Keratinocyte (primary cell): ENCODE measurements around the gene CPPED1. TPM values are rescaled to one million over a fixed set of nuclear protein-coding genes. Genes with fewer than 3 reads are reported as not detected.

Experiments
- DNase-seq: peaks from one replicate; pipeline ENCODE4 v3.0.0-alpha.2; 2011; ENCODE audit warnings: low read depth, missing footprints, low spot score
- FAIRE-seq: peaks from 2 replicates; lab custom pipeline; 2011; peaks lifted over from hg19 to GRCh38; lab: Jason Lieb, UNC
- H2AFZ ChIP-seq: 2 replicates; pipeline ENCODE4 v1.6.0; 2012; ENCODE audit warnings: low read length, control low read depth, inconsistent platforms; ENCODE audit not compliant: control insufficient read depth
- H3K27ac ChIP-seq: 2 replicates; pipeline ENCODE4 v1.5.1; 2011; ENCODE audit warnings: low read length; ENCODE audit not compliant: control insufficient read depth, insufficient read depth
- H3K27me3 ChIP-seq: 3 replicates; pipeline ENCODE4 v1.6.0; 2011; ENCODE audit warnings: low read length; ENCODE audit not compliant: control insufficient read depth, insufficient read depth; ENCODE audit errors: extremely low read depth
- H3K36me3 ChIP-seq, 2 experiments: 2 replicates in 1 of 2; 3 replicates in 1 of 2; pipeline ENCODE4 v1.5.1; 2011; ENCODE audit warnings: low read length in 2 of 2, mild to moderate bottlenecking in 1 of 2; ENCODE audit not compliant: control insufficient read depth in 2 of 2, insufficient read depth in 2 of 2; ENCODE audit errors: extremely low read depth in 1 of 2
- H3K4me1 ChIP-seq: 3 replicates; pipeline ENCODE4 v1.5.1; 2011; ENCODE audit warnings: low read length; ENCODE audit not compliant: control insufficient read depth, insufficient read depth; ENCODE audit errors: extremely low read depth
- H3K4me2 ChIP-seq: 3 replicates; pipeline ENCODE4 v1.6.0; 2011; ENCODE audit warnings: low read depth, low read length; ENCODE audit not compliant: control insufficient read depth, insufficient read depth; ENCODE audit errors: extremely low read depth
- H3K4me3 ChIP-seq, 3 experiments: fragments of 200-600 bp in 1 of 3; sonication (generic) in 1 of 3; 2 replicates in 2 of 3; 3 replicates in 1 of 3; pipeline ENCODE4 v1.5.1; 2011 to 2016; ENCODE audit warnings: low read length in 3 of 3, mild to moderate bottlenecking in 3 of 3, control low read depth in 2 of 3, inconsistent platforms in 1 of 3, low read depth in 1 of 3, mixed read lengths in 1 of 3, mixed run types in 1 of 3, moderate library complexity in 1 of 3; ENCODE audit not compliant: control insufficient read depth in 2 of 3, insufficient read depth in 2 of 3; ENCODE audit errors: extremely low read depth in 1 of 3
- H3K79me2 ChIP-seq: 2 replicates; pipeline ENCODE4 v1.6.0; 2012; ENCODE audit warnings: low read length; ENCODE audit not compliant: control insufficient read depth, insufficient read depth
- H3K9ac ChIP-seq: 3 replicates; pipeline ENCODE4 v1.6.0; 2011; ENCODE audit warnings: low read length; ENCODE audit not compliant: control insufficient read depth, insufficient read depth; ENCODE audit errors: extremely low read depth
- H3K9me1 ChIP-seq: 3 replicates; pipeline ENCODE4 v1.6.0; 2011; ENCODE audit warnings: low read length; ENCODE audit not compliant: control insufficient read depth, insufficient read depth; ENCODE audit errors: extremely low read depth
- H3K9me3 ChIP-seq: 2 replicates; pipeline ENCODE4 v1.5.1; 2012; ENCODE audit warnings: low read depth, low read length; ENCODE audit not compliant: control insufficient read depth
- H4K20me1 ChIP-seq: 3 replicates; pipeline ENCODE4 v1.6.0; 2011; ENCODE audit warnings: low read length; ENCODE audit not compliant: control insufficient read depth, insufficient read depth; ENCODE audit errors: extremely low read depth
- EZH2 ChIP-seq: IDR thresholded peaks from one replicate; pipeline ENCODE4 v1.6.1; 2012; ENCODE audit warnings: inconsistent platforms, mild to moderate bottlenecking, low read length, moderate library complexity
- dilution Hi-C: fragments of 300-500 bp; cut with MboI; formaldehyde crosslinking; loops from one replicate; pipeline ENCODE4 v1.7.0; 2020; ENCODE audit warnings: low sequenced_read_pairs; ENCODE audit not compliant: extremely low pct_ligation_motif_present
- polyA plus RNA-seq, 5 experiments: library from polyadenylated mRNA; depleted of rRNA in 3 of 5; stranded (reverse) in 3 of 5; stranded (forward) in 1 of 5; unstranded in 1 of 5; fragments of >200 nt; gene quantifications; 1 replicate in 1 of 5; 2 replicates in 3 of 5; 3 replicates in 1 of 5; pipeline versions ENCODE4 v1.2.1 to v1.2.3, GENCODE V29; 2011 to 2012; ENCODE audit warnings: missing spikeins in 2 of 5, low read depth in 1 of 5, low replicate concordance in 1 of 5
- TF ChIP-seq, protein P1 (sequence below), 3 experiments: IDR thresholded peaks in 1 of 3; conservative IDR thresholded peaks in 1 of 3; optimal IDR thresholded peaks in 1 of 3; 2 replicates in 2 of 3; 3 replicates in 1 of 3; pipeline versions ENCODE3 to v1.5.1; 2011; ENCODE audit warnings: low read length in 3 of 3, mild to moderate bottlenecking in 3 of 3, moderate library complexity in 2 of 3, control low read depth in 1 of 3, inconsistent platforms in 1 of 3; ENCODE audit not compliant: insufficient read depth in 2 of 3; ENCODE audit errors: extremely low read depth in 1 of 3

The CPPED1 gene
- polyA plus RNA-seq, 1 donor (not counting 4 experiments of a cell fraction or from before 2014, with no cell fraction given): 14.4 TPM

DNA sequence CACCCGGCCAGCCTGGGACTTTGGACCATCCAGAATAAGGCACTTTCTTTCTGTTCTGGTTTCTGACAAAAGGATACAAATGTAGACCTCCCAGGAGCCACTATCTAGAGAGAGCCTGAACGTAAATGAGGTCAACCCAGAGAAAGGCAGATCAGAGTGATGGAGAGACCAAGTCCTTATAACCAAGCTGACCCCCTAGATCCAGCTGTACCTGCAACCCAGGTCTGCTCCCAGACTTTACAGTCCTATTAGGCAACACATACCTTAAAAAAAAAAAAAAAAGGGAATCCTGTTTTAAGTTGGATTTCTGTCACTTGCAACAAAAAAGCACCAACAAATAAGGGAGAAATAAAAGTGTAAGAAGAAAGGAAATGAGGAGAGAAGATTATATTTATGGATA lies 23.2 kb downstream of the CPPED1 start:
- no peak for FAIRE-seq
- dilution Hi-C loops: no loop called here

DNA sequence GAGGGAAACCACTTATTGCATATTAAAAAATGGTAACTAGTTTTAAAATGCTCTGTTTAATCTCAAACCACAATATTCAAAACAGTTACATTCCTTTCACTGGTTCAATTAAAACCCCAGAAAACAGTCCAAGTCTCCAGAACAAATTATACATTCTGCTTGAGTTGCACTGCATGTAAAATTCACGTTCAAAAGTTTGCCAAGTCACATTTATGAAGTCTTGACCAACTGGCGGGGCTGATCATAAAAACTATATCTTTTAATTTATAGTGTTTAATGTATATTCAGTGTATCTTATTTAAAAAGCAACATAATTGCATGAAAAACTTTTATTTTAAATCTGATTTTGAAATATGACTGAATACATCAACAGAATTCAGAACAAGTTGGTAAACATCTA lies 25.0 kb downstream of the CPPED1 start:
- no peaks in the 10 kb centered on the region for H4K20me1 ChIP-seq
- dilution Hi-C loops: no loop called here
- no peaks in the 10 kb centered on the region for H3K27me3 ChIP-seq
- no peaks in the 10 kb centered on the region for H3K9me3 ChIP-seq
- no peak overlapping the region for H3K9ac ChIP-seq
- H3K4me1 ChIP-seq: no peaks in the 10 kb centered on the region
- no peaks in the 10 kb centered on the region for H3K9me1 ChIP-seq
- TF ChIP-seq EZH2: no peak
- TF ChIP-seq, protein P1, sequence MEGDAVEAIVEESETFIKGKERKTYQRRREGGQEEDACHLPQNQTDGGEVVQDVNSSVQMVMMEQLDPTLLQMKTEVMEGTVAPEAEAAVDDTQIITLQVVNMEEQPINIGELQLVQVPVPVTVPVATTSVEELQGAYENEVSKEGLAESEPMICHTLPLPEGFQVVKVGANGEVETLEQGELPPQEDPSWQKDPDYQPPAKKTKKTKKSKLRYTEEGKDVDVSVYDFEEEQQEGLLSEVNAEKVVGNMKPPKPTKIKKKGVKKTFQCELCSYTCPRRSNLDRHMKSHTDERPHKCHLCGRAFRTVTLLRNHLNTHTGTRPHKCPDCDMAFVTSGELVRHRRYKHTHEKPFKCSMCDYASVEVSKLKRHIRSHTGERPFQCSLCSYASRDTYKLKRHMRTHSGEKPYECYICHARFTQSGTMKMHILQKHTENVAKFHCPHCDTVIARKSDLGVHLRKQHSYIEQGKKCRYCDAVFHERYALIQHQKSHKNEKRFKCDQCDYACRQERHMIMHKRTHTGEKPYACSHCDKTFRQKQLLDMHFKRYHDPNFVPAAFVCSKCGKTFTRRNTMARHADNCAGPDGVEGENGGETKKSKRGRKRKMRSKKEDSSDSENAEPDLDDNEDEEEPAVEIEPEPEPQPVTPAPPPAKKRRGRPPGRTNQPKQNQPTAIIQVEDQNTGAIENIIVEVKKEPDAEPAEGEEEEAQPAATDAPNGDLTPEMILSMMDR (optimal IDR thresholded peaks at IDR 0.05 in 1 of 3, IDR thresholded peaks at IDR 0.05 in 1 of 3, conservative IDR thresholded peaks at IDR 0.05 in 1 of 3; ENCODE audit: extremely low read depth in 1 of 3, insufficient read depth in 2 of 3, low read length in 3 of 3): no peak
- H3K79me2 ChIP-seq: no peaks in the 10 kb centered on the region
- no peak overlapping the region for H3K4me3 ChIP-seq
- H3K27ac ChIP-seq: no peak overlapping the region
- DNase-seq (no peak), FAIRE-seq (no peak)
- peaks cover 0 to 3% of the 10 kb centered on the region in 2 experiments for H3K36me3 ChIP-seq
- H2AFZ ChIP-seq: no peak overlapping the region
- no peak overlapping the region for H3K4me2 ChIP-seq

More for the DNA sequence above, 23.2 kb downstream of the CPPED1 start:
- H3K9ac ChIP-seq: no peak overlapping the region
- H3K79me2 ChIP-seq: no peaks in the 10 kb centered on the region
- peaks cover 0 to 3% of the 10 kb centered on the region in 2 experiments for H3K36me3 ChIP-seq
- H3K4me3 ChIP-seq: no peak overlapping the region
- H3K4me1 ChIP-seq: no peaks in the 10 kb centered on the region
- no peaks in the 10 kb centered on the region for H3K27me3 ChIP-seq
- no peak overlapping the region for H3K4me2 ChIP-seq
- H3K9me1 ChIP-seq: no peaks in the 10 kb centered on the region
- no peaks in the 10 kb centered on the region for H3K9me3 ChIP-seq
- no peaks in the 10 kb centered on the region for H4K20me1 ChIP-seq
- TF ChIP-seq, protein P1 (optimal IDR thresholded peaks at IDR 0.05 in 1 of 3, IDR thresholded peaks at IDR 0.05 in 1 of 3, conservative IDR thresholded peaks at IDR 0.05 in 1 of 3; ENCODE audit: extremely low read depth in 1 of 3, insufficient read depth in 2 of 3, low read length in 3 of 3): no peak
- no peak for TF ChIP-seq EZH2
- DNase-seq: no peak
- no peak overlapping the region for H2AFZ ChIP-seq
- H3K27ac ChIP-seq: no peak overlapping the region
